SK-N-SH treated with all-trans-retinoic acid at 6 μM for 48 hours (cell line): ENCODE results near the gene AQP5.
"Not testable (repeated sequence)": the region's sequence is repeated elsewhere in the genome, so short reads cannot be mapped to it uniquely, and the experiment has no call there.

ENCODE experiments used
- ATAC-seq: fragments of 200-7000 bp; cut with Tn5 transposase; 3 replicates; pipeline ENCODE4 v1.9.1; 2020; ENCODE audit warnings: mild to moderate bottlenecking, moderate library complexity
- ARNTL ChIP-seq: fragments of 450-650 bp; formaldehyde crosslinking; IDR thresholded peaks from 2 replicates; pipeline ENCODE4 v1.5.0; 2020; ENCODE audit warnings: low read depth, mild to moderate bottlenecking, moderate library complexity, borderline replicate concordance
- BACH2 ChIP-seq: fragments of 250-450 bp; sonication (Bioruptor Pico); IDR thresholded peaks from 2 replicates; pipeline ENCODE4 v1.9.0; 2021; ENCODE audit warnings: mild to moderate bottlenecking, borderline replicate concordance
- CREB5 ChIP-seq: fragments of 250-450 bp; sonication (Bioruptor Pico); IDR thresholded peaks from 2 replicates; pipeline ENCODE4 v1.5.1; 2020; ENCODE audit warnings: low read depth, mild to moderate bottlenecking, moderate library complexity
- CSDC2 ChIP-seq: fragments of 250-450 bp; sonication (Bioruptor Pico); IDR thresholded peaks from 2 replicates; pipeline ENCODE4 v1.5.0; 2020; ENCODE audit warnings: mild to moderate bottlenecking, moderate library complexity
- CSRNP3 ChIP-seq: fragments of 250-450 bp; sonication (Bioruptor Pico); IDR thresholded peaks from 2 replicates; pipeline ENCODE4 v1.5.1; 2021; ENCODE audit warnings: mild to moderate bottlenecking, moderate library complexity
- GLIS3 ChIP-seq: fragments of 250-450 bp; sonication (Bioruptor Pico); IDR thresholded peaks from 2 replicates; pipeline ENCODE4 v1.5.0; 2020; ENCODE audit warnings: mild to moderate bottlenecking, moderate library complexity
- ISL1 ChIP-seq: fragments of 250-450 bp; sonication (Bioruptor Pico); IDR thresholded peaks from 2 replicates; pipeline ENCODE4 v2.1.2; 2022; ENCODE audit warnings: mild to moderate bottlenecking, moderate library complexity
- PATZ1 ChIP-seq: fragments of 250-450 bp; sonication (Bioruptor Pico); IDR thresholded peaks from 2 replicates; pipeline ENCODE4 v1.8.0; 2020; ENCODE audit warnings: mild to moderate bottlenecking, moderate library complexity, borderline replicate concordance
- PPARA ChIP-seq: fragments of 250-450 bp; sonication (Bioruptor Pico); IDR thresholded peaks from 2 replicates; pipeline ENCODE4 v1.5.0; 2020; ENCODE audit warnings: mild to moderate bottlenecking, borderline replicate concordance
- RARB ChIP-seq: fragments of 250-450 bp; sonication (Bioruptor Pico); IDR thresholded peaks from 2 replicates; pipeline ENCODE4 v1.8.0; 2021; ENCODE audit warnings: mild to moderate bottlenecking, moderate library complexity
- SNAI2 ChIP-seq: fragments of 250-450 bp; sonication (Bioruptor Pico); IDR thresholded peaks from 2 replicates; pipeline ENCODE4 v1.5.0; 2020; ENCODE audit warnings: mild to moderate bottlenecking, moderate library complexity
- TCF4 ChIP-seq: fragments of 250-450 bp; sonication (Bioruptor Pico); IDR thresholded peaks from 2 replicates; pipeline ENCODE4 v1.8.0; 2021; ENCODE audit warnings: mild to moderate bottlenecking, moderate library complexity, borderline replicate concordance
- TOX ChIP-seq: fragments of 250-450 bp; sonication (Bioruptor Pico); IDR thresholded peaks from 2 replicates; pipeline ENCODE4 v1.8.0; 2021; ENCODE audit warnings: mild to moderate bottlenecking, moderate library complexity, borderline replicate concordance
- ZC3H10 ChIP-seq: fragments of 250-450 bp; sonication (Bioruptor Pico); IDR thresholded peaks from 2 replicates; pipeline ENCODE4 v1.5.1; 2021; ENCODE audit warnings: mild to moderate bottlenecking, moderate library complexity
- ZFP30 ChIP-seq: fragments of 450-650 bp; formaldehyde crosslinking; IDR thresholded peaks from 2 replicates; pipeline ENCODE4 v1.5.0; 2022; ENCODE audit warnings: mild to moderate bottlenecking, moderate library complexity
- ZNF565 ChIP-seq: fragments of 450-650 bp; formaldehyde crosslinking; conservative IDR thresholded peaks from 2 replicates; pipeline ENCODE4 v1.5.0; 2020; ENCODE audit warnings: low read depth, mild to moderate bottlenecking, moderate library complexity
- ZNF70 ChIP-seq: fragments of 450-650 bp; formaldehyde crosslinking; IDR thresholded peaks from 2 replicates; pipeline ENCODE4 v1.5.0; 2020; ENCODE audit warnings: mild to moderate bottlenecking, moderate library complexity
- ZNF8 ChIP-seq: fragments of 450-650 bp; formaldehyde crosslinking; IDR thresholded peaks from 2 replicates; pipeline ENCODE4 v1.5.0; 2020; ENCODE audit warnings: mild to moderate bottlenecking, moderate library complexity
- TF ChIP-seq, protein P1 (sequence below): fragments of 250-450 bp; sonication (Bioruptor Pico); IDR thresholded peaks from 2 replicates; pipeline ENCODE4 v1.8.0; 2021; ENCODE audit warnings: low read depth, mild to moderate bottlenecking, moderate library complexity, borderline replicate concordance
- TF ChIP-seq, protein P2 (sequence below): fragments of 250-450 bp; sonication (Bioruptor Pico); IDR thresholded peaks from 2 replicates; pipeline ENCODE4 v1.5.0; 2020; ENCODE audit warnings: mild to moderate bottlenecking, moderate library complexity

Gene AQP5

DNA sequence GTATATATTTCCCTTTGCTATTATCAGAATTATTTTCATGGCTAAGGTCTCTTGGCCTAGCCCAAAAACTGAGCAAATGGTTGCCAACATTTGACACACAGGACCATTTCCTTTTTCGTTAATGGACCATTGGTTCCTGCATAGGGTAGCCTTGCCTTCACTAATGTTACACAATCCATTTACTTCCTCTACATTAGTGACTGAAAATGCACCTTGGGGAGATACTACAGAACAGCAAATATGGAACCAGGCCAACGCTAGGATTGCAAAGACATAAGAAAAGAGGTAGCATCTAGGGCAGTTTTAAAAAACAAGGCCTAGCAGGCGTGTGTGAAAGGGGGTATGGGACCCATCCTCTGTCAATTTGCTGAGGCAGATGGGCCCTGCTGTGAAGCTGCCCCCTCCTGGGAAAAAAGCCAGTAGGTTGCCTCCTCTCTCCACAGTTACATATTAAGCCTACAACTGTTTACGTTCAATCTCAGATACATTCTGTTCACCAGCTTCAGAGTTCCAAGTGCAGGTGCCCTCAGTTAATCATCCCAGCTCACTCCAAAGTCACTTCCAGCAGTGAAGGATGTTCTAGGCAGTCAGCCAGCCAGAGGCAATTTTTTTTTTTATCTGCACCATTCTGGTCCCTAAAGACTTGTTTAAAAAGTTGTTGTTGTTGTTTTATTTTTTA, 26.1 kb downstream of the AQP5 start:
- TF ChIP-seq ZNF565 (CRISPR knock-in tag) (no peak), ARNTL (no peak), BACH2 (CRISPR knock-in tag) (no peak), TCF4 (CRISPR knock-in tag) (no peak), RARB (no peak), ZNF8 (CRISPR knock-in tag) (no peak), GLIS3 (CRISPR knock-in tag) (no peak), ZNF70 (CRISPR knock-in tag) (no peak), ZC3H10 (CRISPR knock-in tag) (no peak)
- no peak for ATAC-seq

- ATAC-seq = not testable (repeated sequence)
Measured at GRCh38 chr12:49989400-49989799, 27.7 kb downstream of the AQP5 start.

DNA sequence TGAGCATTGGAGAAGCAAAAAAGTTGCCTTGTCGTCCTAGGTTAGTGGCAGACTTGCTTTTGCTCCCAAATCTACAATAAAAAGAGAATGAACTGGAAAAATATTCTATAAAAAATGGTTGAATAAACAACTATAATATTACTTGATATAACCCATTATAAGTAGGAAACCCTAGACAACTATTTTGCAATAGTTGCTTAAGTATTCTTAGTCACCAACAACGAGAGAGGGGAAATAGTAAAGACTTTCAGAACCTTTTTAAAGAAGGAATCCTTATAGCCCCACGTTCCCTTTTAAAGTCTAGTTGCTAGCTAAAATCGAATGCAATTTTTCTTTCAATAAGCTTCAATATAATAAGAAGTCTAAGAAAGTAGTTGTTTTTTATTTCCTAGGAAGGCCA, 28.6 kb downstream of the AQP5 start:
- ATAC-seq = no peak
- TF ChIP-seq ZC3H10 (CRISPR knock-in tag) = no peak
- TF ChIP-seq, protein P1, sequence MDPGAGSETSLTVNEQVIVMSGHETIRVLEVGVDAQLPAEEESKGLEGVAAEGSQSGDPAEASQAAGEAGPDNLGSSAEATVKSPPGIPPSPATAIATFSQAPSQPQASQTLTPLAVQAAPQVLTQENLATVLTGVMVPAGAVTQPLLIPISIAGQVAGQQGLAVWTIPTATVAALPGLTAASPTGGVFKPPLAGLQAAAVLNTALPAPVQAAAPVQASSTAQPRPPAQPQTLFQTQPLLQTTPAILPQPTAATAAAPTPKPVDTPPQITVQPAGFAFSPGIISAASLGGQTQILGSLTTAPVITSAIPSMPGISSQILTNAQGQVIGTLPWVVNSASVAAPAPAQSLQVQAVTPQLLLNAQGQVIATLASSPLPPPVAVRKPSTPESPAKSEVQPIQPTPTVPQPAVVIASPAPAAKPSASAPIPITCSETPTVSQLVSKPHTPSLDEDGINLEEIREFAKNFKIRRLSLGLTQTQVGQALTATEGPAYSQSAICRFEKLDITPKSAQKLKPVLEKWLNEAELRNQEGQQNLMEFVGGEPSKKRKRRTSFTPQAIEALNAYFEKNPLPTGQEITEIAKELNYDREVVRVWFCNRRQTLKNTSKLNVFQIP = no peak
- TF ChIP-seq CSDC2 (CRISPR knock-in tag) = no peak
- TF ChIP-seq SNAI2 (CRISPR knock-in tag) = no peak
- TF ChIP-seq ZFP30 (CRISPR knock-in tag) = no peak
- TF ChIP-seq ZNF70 (CRISPR knock-in tag) = no peak
- TF ChIP-seq BACH2 (CRISPR knock-in tag) = no peak
- no peak for TF ChIP-seq ISL1 (CRISPR knock-in tag)
- no peak for TF ChIP-seq CREB5 (CRISPR knock-in tag)
- TF ChIP-seq PATZ1 (CRISPR knock-in tag) = no peak
- no peak for TF ChIP-seq PPARA (CRISPR knock-in tag)

- TF ChIP-seq ZNF565 (CRISPR knock-in tag) = no peak
- no peak for TF ChIP-seq CSDC2 (CRISPR knock-in tag)
- TF ChIP-seq ZNF70 (CRISPR knock-in tag) = no peak
- no peak for TF ChIP-seq SNAI2 (CRISPR knock-in tag)
- no peak for TF ChIP-seq BACH2 (CRISPR knock-in tag)
- no peak for TF ChIP-seq CREB5 (CRISPR knock-in tag)
- TF ChIP-seq ZNF8 (CRISPR knock-in tag) = no peak
- TF ChIP-seq, protein P2, sequence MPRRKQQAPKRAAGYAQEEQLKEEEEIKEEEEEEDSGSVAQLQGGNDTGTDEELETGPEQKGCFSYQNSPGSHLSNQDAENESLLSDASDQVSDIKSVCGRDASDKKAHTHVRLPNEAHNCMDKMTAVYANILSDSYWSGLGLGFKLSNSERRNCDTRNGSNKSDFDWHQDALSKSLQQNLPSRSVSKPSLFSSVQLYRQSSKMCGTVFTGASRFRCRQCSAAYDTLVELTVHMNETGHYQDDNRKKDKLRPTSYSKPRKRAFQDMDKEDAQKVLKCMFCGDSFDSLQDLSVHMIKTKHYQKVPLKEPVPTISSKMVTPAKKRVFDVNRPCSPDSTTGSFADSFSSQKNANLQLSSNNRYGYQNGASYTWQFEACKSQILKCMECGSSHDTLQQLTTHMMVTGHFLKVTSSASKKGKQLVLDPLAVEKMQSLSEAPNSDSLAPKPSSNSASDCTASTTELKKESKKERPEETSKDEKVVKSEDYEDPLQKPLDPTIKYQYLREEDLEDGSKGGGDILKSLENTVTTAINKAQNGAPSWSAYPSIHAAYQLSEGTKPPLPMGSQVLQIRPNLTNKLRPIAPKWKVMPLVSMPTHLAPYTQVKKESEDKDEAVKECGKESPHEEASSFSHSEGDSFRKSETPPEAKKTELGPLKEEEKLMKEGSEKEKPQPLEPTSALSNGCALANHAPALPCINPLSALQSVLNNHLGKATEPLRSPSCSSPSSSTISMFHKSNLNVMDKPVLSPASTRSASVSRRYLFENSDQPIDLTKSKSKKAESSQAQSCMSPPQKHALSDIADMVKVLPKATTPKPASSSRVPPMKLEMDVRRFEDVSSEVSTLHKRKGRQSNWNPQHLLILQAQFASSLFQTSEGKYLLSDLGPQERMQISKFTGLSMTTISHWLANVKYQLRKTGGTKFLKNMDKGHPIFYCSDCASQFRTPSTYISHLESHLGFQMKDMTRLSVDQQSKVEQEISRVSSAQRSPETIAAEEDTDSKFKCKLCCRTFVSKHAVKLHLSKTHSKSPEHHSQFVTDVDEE (CRISPR knock-in tag) = no peak
- TF ChIP-seq PPARA (CRISPR knock-in tag) = no peak
- no peak for TF ChIP-seq RARB
- TF ChIP-seq GLIS3 (CRISPR knock-in tag) = no peak
- TF ChIP-seq TOX = no peak
- TF ChIP-seq PATZ1 (CRISPR knock-in tag) = no peak
- no peak for TF ChIP-seq CSRNP3 (CRISPR knock-in tag)
- ATAC-seq = no peak
Measured at GRCh38 chr12:49998453-49998852, 36.8 kb downstream of the AQP5 start.
